K562 (cell line): ENCODE data around the gene ASXL2.

Experiments used
- ARID2 ChIP-seq: fragments of 450-650 bp; IDR thresholded peaks from 2 replicates; pipeline ENCODE4 v1.6.1; 2017; ENCODE audit warnings: antibody characterized with exemption, mild to moderate bottlenecking
- ETV1 ChIP-seq: fragments of 450-650 bp; conservative IDR thresholded peaks from 2 replicates; pipeline ENCODE4 v1.6.1; 2016; ENCODE audit warnings: missing genetic modification characterization, control low read depth, low read depth, missing compliant biosample characterization
- MAFK ChIP-seq: IDR thresholded peaks from 2 replicates; pipeline ENCODE4 v1.6.1; 2011; ENCODE audit warnings: low read length, improper control_type of control experiment
- PATZ1 ChIP-seq: fragments of 250-450 bp; sonication (Bioruptor Pico); IDR thresholded peaks from 2 replicates; pipeline ENCODE4 v1.5.0; 2020; ENCODE audit warnings: mild to moderate bottlenecking, borderline replicate concordance

GRCh38 chr2:25756536-25756935 lies 121.8 kb downstream of the ASXL2 start:
- TF ChIP-seq ETV1 (tag): no peak
- no peak for TF ChIP-seq MAFK
- no peak for TF ChIP-seq ARID2
- TF ChIP-seq PATZ1: no peak
